Ovary (tissue), 3 donors: Measurements from ENCODE around the gene KRTAP17-1.

Experiments
- EP300 ChIP-seq: sonication (generic); formaldehyde crosslinking; IDR thresholded peaks from one replicate; pipeline ENCODE4 v1.6.1; 2017; ENCODE audit warnings: antibody characterized with exemption
- POLR2A ChIP-seq: fragments of 450-650 bp; IDR thresholded peaks from one replicate; pipeline ENCODE4 v1.6.1; 2017; ENCODE audit warnings: antibody characterized with exemption, mild to moderate bottlenecking, moderate library complexity
- TF ChIP-seq, protein P1 (sequence below), 3 donors: fragments of 450-650 bp in 2 of 3; fragments of 200-600 bp in 1 of 3; IDR thresholded peaks; one replicate each; pipeline versions ENCODE4 v1.5.1 to v1.8.0; 2016 to 2022; ENCODE audit warnings: antibody characterized with exemption in 3 of 3, mild to moderate bottlenecking in 1 of 3
- donor health status: DM: no; HTN: no; CAD: no.

DNA sequence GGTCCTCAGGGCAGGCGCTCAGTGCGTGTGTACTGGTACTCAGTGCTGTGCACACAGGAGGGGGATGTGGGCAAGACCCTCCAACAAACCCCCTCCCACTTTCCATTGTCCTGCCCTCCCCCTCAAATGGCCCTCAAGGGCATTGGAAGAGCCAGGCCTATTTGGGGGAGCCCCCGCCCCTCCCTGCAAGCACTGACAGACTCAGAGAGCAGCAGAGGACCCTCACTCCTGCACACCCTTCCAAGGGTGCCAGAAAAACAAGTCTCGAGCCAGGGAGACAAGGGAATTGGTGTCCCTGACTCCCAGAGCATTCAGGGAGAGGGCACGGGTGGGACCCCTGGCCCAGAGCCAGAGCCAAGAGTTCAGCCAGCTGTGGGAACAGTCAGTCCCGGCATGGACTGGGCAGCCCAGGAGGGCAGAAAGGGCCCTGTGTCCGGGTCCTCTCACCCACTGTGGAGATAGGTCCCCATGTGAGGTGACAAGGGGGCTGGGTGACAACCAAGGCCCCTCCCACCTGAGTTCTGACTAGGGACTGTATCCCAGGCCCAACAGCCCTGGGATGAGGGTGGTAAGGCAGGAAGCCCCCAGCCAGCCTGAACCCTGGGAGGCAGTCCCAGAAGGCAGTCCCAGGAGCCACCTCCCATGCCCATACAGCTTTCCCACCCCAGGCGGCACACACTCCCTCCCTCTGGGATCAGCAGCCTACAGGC lies 12.1 kb upstream of the KRTAP17-1 start:
- TF ChIP-seq POLR2A (no peak), EP300 (no peak)
- TF ChIP-seq, protein P1, sequence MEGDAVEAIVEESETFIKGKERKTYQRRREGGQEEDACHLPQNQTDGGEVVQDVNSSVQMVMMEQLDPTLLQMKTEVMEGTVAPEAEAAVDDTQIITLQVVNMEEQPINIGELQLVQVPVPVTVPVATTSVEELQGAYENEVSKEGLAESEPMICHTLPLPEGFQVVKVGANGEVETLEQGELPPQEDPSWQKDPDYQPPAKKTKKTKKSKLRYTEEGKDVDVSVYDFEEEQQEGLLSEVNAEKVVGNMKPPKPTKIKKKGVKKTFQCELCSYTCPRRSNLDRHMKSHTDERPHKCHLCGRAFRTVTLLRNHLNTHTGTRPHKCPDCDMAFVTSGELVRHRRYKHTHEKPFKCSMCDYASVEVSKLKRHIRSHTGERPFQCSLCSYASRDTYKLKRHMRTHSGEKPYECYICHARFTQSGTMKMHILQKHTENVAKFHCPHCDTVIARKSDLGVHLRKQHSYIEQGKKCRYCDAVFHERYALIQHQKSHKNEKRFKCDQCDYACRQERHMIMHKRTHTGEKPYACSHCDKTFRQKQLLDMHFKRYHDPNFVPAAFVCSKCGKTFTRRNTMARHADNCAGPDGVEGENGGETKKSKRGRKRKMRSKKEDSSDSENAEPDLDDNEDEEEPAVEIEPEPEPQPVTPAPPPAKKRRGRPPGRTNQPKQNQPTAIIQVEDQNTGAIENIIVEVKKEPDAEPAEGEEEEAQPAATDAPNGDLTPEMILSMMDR (IDR thresholded peaks at IDR 0.05) = no peak
